ENCODE data around the gene HOXC9. TPM values are rescaled to one million over a fixed set of nuclear protein-coding genes. Genes with fewer than 3 reads are reported as not detected.

Gene HOXC9
- total and polyA plus RNA-seq, 10 donors, result 0.05 TPM; not detected in 9

DNA sequence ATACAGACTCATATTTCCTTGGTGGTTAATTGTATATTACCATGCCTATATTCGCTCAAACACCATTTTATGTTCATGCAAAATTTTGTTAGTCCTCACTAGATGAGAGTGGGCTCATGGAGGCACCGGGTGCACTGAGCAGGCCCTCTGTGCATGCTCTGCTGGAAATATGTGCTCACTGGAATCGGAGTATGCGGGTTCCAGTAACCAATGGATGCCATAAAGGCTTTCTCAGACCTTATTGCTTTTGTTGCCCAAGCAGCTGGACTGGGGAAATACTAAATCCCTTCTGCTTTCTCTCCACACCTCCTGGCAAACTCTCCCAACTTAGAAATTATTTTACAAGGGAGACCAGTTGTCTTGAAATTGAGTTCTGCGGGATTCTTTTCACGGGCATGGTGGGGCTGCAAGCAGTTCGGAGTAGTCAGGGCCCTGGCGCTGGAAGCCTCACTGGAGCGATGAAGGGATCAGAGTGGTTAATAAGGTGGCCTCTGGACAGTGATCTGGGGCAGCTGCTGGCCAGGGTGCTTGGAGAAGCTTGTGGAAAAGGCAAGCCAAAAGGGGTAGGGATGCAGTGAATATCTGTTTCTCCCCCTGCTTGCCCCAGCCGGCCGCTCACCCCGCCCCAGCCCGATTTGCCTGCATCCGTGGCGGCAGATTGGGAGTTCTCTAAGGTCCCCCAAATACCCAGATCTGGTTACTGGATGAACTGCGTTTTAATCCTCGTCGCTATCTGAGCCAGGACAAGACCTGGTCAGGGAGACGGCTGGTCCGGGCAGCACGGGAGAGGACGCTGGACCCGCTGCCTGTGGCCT, 20.8 kb downstream of the HOXC9 start:
- no peak for DNase-seq
- peaks cover 7 to 41% (median 32%) of the 10 kb centered on the region in 6 donors for H3K4me1 ChIP-seq
- H3K36me3 ChIP-seq, result no peaks in the 10 kb centered on the region
- H3K27ac ChIP-seq, result no peak overlapping the region
- WGBS, 5 donors, result 52 to 64% (median 62%) methylated on average over 21 to 23 of the region's 23 CpGs
- intact Hi-C loops (cut with DNase I; ENCODE audit: low total_unique reads), result no loop called here
- H3K4me3 ChIP-seq, result no peak overlapping the region
- TF ChIP-seq, protein P1, sequence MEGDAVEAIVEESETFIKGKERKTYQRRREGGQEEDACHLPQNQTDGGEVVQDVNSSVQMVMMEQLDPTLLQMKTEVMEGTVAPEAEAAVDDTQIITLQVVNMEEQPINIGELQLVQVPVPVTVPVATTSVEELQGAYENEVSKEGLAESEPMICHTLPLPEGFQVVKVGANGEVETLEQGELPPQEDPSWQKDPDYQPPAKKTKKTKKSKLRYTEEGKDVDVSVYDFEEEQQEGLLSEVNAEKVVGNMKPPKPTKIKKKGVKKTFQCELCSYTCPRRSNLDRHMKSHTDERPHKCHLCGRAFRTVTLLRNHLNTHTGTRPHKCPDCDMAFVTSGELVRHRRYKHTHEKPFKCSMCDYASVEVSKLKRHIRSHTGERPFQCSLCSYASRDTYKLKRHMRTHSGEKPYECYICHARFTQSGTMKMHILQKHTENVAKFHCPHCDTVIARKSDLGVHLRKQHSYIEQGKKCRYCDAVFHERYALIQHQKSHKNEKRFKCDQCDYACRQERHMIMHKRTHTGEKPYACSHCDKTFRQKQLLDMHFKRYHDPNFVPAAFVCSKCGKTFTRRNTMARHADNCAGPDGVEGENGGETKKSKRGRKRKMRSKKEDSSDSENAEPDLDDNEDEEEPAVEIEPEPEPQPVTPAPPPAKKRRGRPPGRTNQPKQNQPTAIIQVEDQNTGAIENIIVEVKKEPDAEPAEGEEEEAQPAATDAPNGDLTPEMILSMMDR (IDR thresholded peaks at IDR 0.05 in 8 of 11, conservative IDR thresholded peaks at IDR 0.05 in 3 of 11), result no peak
- TF ChIP-seq POLR2AphosphoS5 (IDR thresholded peaks at IDR 0.05) (no peak), POLR2A (IDR thresholded peaks at IDR 0.05) (no peak)
- H3K9me3 ChIP-seq, result no peaks in the 10 kb centered on the region
- H3K27me3 ChIP-seq (replicated peaks in 1 of 7), result peaks cover 4 to 100% (median 78%) of the 10 kb centered on the region in 7 donors

DNA sequence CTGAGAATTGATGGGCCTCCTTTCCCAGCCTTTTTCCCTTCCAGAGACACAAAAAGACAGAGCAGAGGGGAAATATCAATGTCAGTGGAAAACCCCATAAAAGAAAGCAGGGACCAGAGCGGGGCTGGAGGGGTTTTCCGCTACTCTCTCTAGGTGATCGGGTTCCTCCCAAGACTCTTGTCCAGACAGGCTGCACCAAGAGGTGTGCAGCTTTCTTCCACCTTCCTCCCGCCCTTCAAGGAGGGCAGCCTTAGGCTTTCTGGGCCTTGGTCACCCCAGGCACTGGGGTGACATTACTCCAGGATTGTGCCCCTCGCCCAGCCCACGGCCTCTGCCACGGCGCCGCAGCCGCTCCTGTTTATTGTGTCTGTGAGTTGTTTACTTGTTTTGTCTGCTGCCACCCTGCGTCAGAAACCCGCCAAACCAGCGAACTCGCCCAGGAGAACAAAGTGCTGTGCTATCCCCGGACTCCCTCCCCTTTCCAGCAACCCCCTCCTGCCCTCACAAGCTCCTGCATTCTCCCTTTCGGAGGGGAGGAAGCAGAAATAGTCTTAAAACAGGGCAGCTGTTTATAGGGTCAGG, 21.6 kb downstream of the HOXC9 start:
- no peaks in the 10 kb centered on the region for H3K36me3 ChIP-seq
- no peaks in the 10 kb centered on the region for H3K9me3 ChIP-seq
- peaks cover 7 to 41% (median 30%) of the 10 kb centered on the region in 6 donors for H3K4me1 ChIP-seq
- TF ChIP-seq POLR2AphosphoS5 (IDR thresholded peaks at IDR 0.05) (no peak), POLR2A (IDR thresholded peaks at IDR 0.05) (no peak)
- TF ChIP-seq, protein P1 (IDR thresholded peaks at IDR 0.05 in 8 of 11, conservative IDR thresholded peaks at IDR 0.05 in 3 of 11), result no peak
- H3K27ac ChIP-seq, result no peak overlapping the region
- intact Hi-C loops (cut with DNase I; ENCODE audit: low total_unique reads), result no loop called here
- no peak overlapping the region for H3K4me3 ChIP-seq
- peaks cover 4 to 100% (median 78%) of the 10 kb centered on the region in 7 donors for H3K27me3 ChIP-seq (replicated peaks in 1 of 7)
- 25 to 51% (median 33%) methylated on average over 13 to 16 of the region's 16 CpGs for WGBS, 5 donors
- DNase-seq, result no peak

DNA sequence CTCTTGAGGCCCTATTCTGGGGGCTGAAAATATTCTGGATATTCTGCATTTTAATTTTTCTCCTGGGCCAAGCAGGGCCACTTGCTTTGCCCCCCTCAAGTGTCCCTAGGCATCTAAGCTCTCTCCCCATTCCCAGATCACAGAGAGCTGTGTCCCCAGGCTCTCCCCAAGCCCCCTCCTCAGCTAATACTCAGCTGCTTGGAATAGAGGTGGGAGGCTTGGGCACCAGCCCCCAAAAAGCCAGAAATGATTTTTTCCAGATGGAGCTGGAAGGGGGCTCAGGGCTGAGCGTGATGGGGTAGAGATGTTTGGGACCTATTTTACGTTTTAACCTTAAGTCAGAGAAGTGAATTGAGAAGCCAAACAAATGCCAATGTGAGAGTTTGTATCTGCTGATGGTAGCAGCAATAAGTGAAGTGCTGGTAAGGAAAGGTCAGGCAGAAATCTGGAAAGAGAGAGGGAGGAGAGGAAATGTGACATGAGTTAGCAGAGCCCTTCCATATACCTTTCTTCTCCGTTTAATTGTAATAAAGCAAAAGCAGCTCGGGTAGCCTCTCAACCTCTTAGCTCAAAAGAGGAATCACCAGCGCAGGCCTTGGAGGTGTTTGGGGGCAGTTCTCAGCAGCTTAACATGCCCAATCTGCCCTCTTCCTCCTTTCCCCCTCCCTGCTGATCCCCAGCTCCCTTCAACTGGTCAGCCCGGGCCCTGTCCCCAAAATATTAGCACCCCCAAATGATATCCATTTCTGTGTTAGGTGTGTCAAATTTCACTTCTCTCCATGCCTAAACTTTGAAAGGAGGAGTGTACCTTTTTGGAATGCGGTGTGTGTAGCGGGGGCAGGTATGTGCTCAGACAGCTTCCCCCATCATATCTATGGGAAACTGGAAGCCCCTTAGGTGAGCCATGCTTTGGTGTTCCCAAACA, 23.3 kb downstream of the HOXC9 start:
- peak; percentile 15 for DNase-seq
- TF ChIP-seq, protein P1 (IDR thresholded peaks at IDR 0.05 in 8 of 11, conservative IDR thresholded peaks at IDR 0.05 in 3 of 11), result no peak
- no peak for TF ChIP-seq POLR2AphosphoS5 (IDR thresholded peaks at IDR 0.05)
- TF ChIP-seq POLR2A (IDR thresholded peaks at IDR 0.05), result no peak
- intact Hi-C loops (cut with DNase I; ENCODE audit: low total_unique reads), result no loop called here
- Histone ChIP-seq H3K4me1 (peaks cover 0 to 27% (median 14%) of the 10 kb centered on the region in 6 donors), H3K9me3 (no peaks in the 10 kb centered on the region), H3K4me3 (no peak overlapping the region), H3K27me3 (replicated peaks in 1 of 7) (peaks cover 9 to 100% (median 78%) of the 10 kb centered on the region in 7 donors), H3K36me3 (no peaks in the 10 kb centered on the region), H3K27ac (no peak overlapping the region)
- WGBS, 5 donors, result 30 to 45% (median 37%) methylated on average over 8 of the region's 8 CpGs
